Measurements from ENCODE around the gene CRYAA.

- TF ChIP-seq, protein P1, sequence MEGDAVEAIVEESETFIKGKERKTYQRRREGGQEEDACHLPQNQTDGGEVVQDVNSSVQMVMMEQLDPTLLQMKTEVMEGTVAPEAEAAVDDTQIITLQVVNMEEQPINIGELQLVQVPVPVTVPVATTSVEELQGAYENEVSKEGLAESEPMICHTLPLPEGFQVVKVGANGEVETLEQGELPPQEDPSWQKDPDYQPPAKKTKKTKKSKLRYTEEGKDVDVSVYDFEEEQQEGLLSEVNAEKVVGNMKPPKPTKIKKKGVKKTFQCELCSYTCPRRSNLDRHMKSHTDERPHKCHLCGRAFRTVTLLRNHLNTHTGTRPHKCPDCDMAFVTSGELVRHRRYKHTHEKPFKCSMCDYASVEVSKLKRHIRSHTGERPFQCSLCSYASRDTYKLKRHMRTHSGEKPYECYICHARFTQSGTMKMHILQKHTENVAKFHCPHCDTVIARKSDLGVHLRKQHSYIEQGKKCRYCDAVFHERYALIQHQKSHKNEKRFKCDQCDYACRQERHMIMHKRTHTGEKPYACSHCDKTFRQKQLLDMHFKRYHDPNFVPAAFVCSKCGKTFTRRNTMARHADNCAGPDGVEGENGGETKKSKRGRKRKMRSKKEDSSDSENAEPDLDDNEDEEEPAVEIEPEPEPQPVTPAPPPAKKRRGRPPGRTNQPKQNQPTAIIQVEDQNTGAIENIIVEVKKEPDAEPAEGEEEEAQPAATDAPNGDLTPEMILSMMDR (IDR thresholded peaks at IDR 0.05), result no peak
- no peak for TF ChIP-seq POLR2A (IDR thresholded peaks at IDR 0.05)
Observed at GRCh38 chr21:43193651-43194302, 25.0 kb downstream of the CRYAA start.
